A673 (cell line): Measurements from ENCODE around the gene TAS2R42. TPM values are rescaled to one million over a fixed set of nuclear protein-coding genes. Genes with fewer than 3 reads are reported as not detected.

Experiments
- BruUV-seq: library from RNA; stranded (reverse); fragments of 400-500 nt; replicated peaks from 2 replicates; lab custom pipeline; 2021; lab: Mats Ljungman, UMichigan
- CTCF ChIA-PET: fragments of 300-600 bp; sonication (Branson Sonifier 250); formaldehyde crosslinking; loops from one replicate; lab custom pipeline; 2022; ENCODE audit warnings: antibody characterized with exemption; lab: Charles Lee
- POLR2A ChIA-PET: fragments of 300-600 bp; sonication (Branson Sonifier 250); formaldehyde crosslinking; loops from one replicate; lab custom pipeline; 2022; ENCODE audit warnings: antibody characterized with exemption; ENCODE audit not compliant: low non-redundant PET; lab: Charles Lee
- DNase-seq: peaks from one replicate; pipeline ENCODE4 v3.0.0-alpha.2; 2015; ENCODE audit warnings: low spot score
- H3K27ac ChIP-seq: fragments of 200-600 bp; sonication (generic); 2 replicates; pipeline ENCODE4 v1.5.1; 2016; ENCODE audit warnings: mixed run types, low read depth, mild to moderate bottlenecking, mixed read lengths, antibody characterized with exemption, low read length; ENCODE audit not compliant: poor library complexity, severe bottlenecking
- H3K27me3 ChIP-seq: fragments of 200-600 bp; sonication (generic); replicated peaks from 2 replicates; pipeline ENCODE4 v1.6.1; 2017; ENCODE audit warnings: mixed run types, low read depth, mild to moderate bottlenecking, mixed read lengths, antibody characterized with exemption, low read length; ENCODE audit not compliant: insufficient read depth, poor library complexity
- H3K36me3 ChIP-seq: fragments of 200-600 bp; sonication (generic); 2 replicates; pipeline ENCODE4 v1.6.1; 2016; ENCODE audit warnings: mixed run types, mild to moderate bottlenecking, mixed read lengths, antibody characterized with exemption, low read length; ENCODE audit not compliant: insufficient read depth, poor library complexity, severe bottlenecking
- H3K4me1 ChIP-seq: fragments of 200-600 bp; sonication (generic); 2 replicates; pipeline ENCODE4 v1.6.1; 2017; ENCODE audit warnings: mixed run types, mild to moderate bottlenecking, mixed read lengths, antibody characterized with exemption, low read length; ENCODE audit not compliant: insufficient read depth, poor library complexity, severe bottlenecking
- H3K4me3 ChIP-seq: fragments of 200-600 bp; sonication (generic); 2 replicates; pipeline ENCODE4 v1.5.1; 2016; ENCODE audit warnings: low read depth, mixed run types, mild to moderate bottlenecking, mixed read lengths, low read length; ENCODE audit not compliant: poor library complexity, severe bottlenecking
- H3K9me3 ChIP-seq: fragments of 200-600 bp; sonication (generic); 2 replicates; pipeline ENCODE4 v1.6.1; 2016; ENCODE audit warnings: mixed run types, low read depth, mild to moderate bottlenecking, mixed read lengths, antibody characterized with exemption, low read length; ENCODE audit not compliant: poor library complexity, severe bottlenecking
- CTCF ChIP-seq: fragments of 300-800, 200-600 bp; sonication (generic); conservative IDR thresholded peaks from 2 replicates; pipeline ENCODE4 v1.5.1; 2017; ENCODE audit warnings: low read depth, mild to moderate bottlenecking, antibody characterized with exemption, low read length, moderate library complexity, mixed read lengths
- EZH2 ChIP-seq: fragments of 200-600 bp; sonication (generic); IDR thresholded peaks from 2 replicates; pipeline ENCODE4 v1.6.1; 2017; ENCODE audit warnings: borderline replicate concordance, low read depth, mild to moderate bottlenecking, mixed read lengths, antibody characterized with exemption, low read length; ENCODE audit not compliant: poor library complexity, severe bottlenecking
- intact Hi-C: fragments of 100-400 bp; cut with micrococcal nuclease; formaldehyde crosslinking; loops from one replicate; pipeline ENCODE4 v1.10.0; 2022; ENCODE audit not compliant: unreplicated experiment
- total RNA-seq: library from RNA; stranded (reverse); gene quantifications from 2 replicates; pipeline ENCODE4 v1.2.3, GENCODE V29; 2021

The TAS2R42 gene
- total RNA-seq, 1 experiment from 2014 or later = not detected

- Histone ChIP-seq H3K27me3 (no peaks in the 10 kb centered on the region), H3K4me1 (peaks cover 19% of the 10 kb centered on the region), H3K36me3 (no peaks in the 10 kb centered on the region), H3K27ac (peak overlapping the region; percentile 33), H3K4me3 (no peak overlapping the region), H3K9me3 (no peaks in the 10 kb centered on the region)
- TF ChIP-seq EZH2 (no peak), CTCF (no peak)
- no TSS peak for BruUV-seq
- DNase-seq = peak; percentile 16
- POLR2A ChIA-PET = interaction anchor here (0.5 kb wide), 1 partner anchor 175 kb away, joined by 3 read pairs; no protein-coding TSS in a partner anchor
- intact Hi-C loops = no loop called here
- CTCF ChIA-PET = no interaction called here
Measured at GRCh38 chr12:11202811-11203210, 16.1 kb upstream of the TAS2R42 start.

- no peaks in the 10 kb centered on the region for H3K36me3 ChIP-seq
- POLR2A ChIA-PET = no interaction called here
- CTCF ChIA-PET = no interaction called here
- H3K4me1 ChIP-seq = no peaks in the 10 kb centered on the region
- H3K27me3 ChIP-seq = no peaks in the 10 kb centered on the region
- H3K9me3 ChIP-seq = no peaks in the 10 kb centered on the region
- no peak overlapping the region for H3K27ac ChIP-seq
- TF ChIP-seq EZH2 (no peak), CTCF (no peak)
- BruUV-seq = no TSS peak
- DNase-seq = no peak
- intact Hi-C loops = no loop called here
- H3K4me3 ChIP-seq = no peak overlapping the region
Measured at GRCh38 chr12:11183011-11183410, 3.7 kb downstream of the TAS2R42 start.

GRCh38 chr12:11182529-11182928 is 4.2 kb downstream of the TAS2R42 start:
- H3K9me3 ChIP-seq = no peaks in the 10 kb centered on the region
- no TSS peak for BruUV-seq
- no peaks in the 10 kb centered on the region for H3K4me1 ChIP-seq
- H3K4me3 ChIP-seq = no peak overlapping the region
- intact Hi-C loops = no loop called here
- DNase-seq = no peak
- no peak for TF ChIP-seq EZH2
- TF ChIP-seq CTCF = no peak
- CTCF ChIA-PET = no interaction called here
- no peak overlapping the region for H3K27ac ChIP-seq
- H3K27me3 ChIP-seq = no peaks in the 10 kb centered on the region
- POLR2A ChIA-PET = no interaction called here
- no peaks in the 10 kb centered on the region for H3K36me3 ChIP-seq
